ENCODE data around the gene PGM2.
"Not testable (repeated sequence)": the region's sequence is repeated elsewhere in the genome, so short reads cannot be mapped to it uniquely, and the experiment has no call there.

Gene PGM2

GRCh38 chr4:37826295-37827029 is at the start of gene PGM2:
PGM2 (plus strand) TSS chr4:37826686; CDS start chr4:37826733, 47 bp downstream.
- DNase-seq = peak; percentile 61

DNA sequence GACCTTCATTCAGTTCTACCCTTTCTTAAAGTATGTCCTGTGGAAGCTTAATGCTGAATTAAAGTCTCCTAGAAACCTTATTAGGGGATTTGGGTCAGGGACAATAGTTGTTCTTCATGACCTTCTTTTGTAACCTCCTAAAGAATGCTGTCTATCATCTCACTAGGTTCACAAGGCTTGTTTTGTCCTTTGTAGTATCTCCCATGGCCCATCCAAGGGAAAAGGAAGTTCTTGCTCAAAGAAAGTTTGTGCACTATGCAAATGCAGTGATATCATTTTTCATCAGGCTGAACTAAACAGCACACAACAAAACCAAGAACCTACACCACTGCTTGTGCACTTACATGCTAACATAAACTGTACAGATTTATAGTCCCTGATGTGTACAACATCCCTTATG is 46.6 kb upstream of the PGM2 start:
- DNase-seq = no peak

- no peak for DNase-seq
Measured at GRCh38 chr4:37780444-37781130, 45.9 kb upstream of the PGM2 start.

DNA sequence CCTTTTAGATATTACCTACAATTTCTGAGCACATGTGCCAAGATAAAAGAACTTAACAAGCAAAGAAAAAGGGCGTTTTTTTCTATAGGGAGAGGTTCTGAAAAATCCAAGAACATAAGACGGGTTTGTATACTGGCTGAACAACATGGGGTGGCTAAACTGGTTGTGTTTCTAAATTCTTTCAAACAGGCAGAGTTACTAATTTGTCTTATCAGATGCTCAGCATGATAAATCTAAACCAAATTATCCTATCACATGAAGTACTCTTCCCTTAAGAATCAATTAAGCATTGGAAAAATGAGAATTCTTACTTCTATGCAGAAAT is 45.4 kb upstream of the PGM2 start:
- no peak for DNase-seq

DNA sequence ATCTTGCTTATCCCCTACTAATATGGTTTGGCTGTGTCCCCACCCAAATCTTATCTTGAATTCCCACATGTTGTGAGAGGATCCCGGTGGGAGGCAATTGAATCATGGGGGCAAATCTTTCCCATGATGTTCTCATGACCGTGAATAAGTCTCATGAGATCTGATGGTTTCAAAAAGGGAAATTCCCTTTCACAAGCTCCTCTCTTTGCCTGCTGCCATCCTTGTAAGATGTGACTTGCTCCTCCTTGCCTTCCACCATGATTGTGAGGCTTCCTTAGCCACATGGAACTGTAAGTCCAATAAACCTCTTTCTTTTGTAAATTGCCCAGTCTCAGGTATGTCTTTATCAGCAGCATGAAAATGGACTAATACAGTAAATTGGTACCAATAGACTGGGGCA is 40.2 kb upstream of the PGM2 start:
- DNase-seq = not testable (repeated sequence)

DNA sequence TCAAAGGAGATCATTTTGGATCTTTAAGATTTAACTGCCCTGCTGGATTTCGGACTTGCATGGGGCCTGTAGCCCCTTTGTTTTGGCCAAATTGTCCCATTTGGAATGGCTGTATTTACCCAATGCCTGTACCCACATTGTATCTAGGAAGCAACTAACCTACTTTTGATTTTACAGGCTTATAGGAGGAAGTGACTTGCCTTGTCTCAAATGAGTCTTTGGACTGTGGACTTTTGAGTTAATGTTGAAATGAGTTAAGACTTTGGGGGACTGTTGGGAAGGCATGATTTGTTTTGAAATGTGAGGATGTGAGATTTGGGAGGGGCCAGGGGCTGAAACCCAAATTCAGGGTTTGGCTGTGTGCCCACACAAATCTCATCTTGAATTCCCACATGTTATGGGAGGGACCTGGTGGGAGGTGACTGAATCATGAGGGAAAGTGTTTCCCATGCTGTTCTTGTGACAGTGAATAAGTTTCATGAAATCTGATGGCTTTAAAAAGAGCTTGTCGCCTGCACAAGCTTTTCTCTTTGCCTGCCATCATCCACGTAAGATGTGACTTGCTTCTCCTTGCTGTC is 38.5 kb upstream of the PGM2 start:
- not testable (repeated sequence) for DNase-seq

DNA sequence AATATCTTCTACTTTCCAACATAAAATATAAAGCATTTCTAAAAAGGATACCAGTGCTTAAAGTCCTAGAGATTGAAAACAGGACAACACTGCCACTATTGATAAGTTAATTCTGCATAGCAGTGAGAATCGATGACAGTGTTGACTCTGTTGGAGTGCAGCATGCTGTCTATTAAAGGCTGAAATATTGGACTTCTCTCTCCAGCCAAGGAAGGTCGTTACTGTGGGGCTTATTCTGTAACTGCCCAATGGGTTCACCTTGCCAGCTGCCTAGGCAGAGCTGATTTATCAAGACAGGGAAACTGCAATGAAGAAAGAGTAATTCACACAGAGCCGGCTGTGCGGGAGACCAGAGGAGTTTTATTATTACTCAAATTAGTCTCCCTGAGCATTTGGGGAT is 37.7 kb upstream of the PGM2 start:
- no peak for DNase-seq

DNA sequence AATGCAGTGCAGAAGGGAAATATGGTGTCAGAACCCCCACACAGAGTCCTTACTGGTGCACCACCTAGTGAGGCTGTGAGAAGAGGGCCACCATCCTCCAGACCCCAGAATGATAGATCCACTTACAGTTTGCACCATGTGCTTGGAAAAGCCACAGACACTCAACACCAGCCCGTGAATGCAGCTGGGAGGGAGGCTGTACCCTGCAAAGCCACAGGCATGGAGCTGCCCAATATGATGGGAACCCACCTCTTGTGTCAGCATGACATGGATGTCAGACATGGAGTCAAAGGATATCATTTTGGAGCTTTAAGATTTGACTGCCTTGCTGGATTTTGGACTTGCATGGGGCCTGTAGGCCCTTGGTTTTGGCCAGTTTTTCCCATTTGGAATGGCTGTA is 34.2 kb upstream of the PGM2 start:
- DNase-seq = no peak

- DNase-seq = no peak
Measured at GRCh38 chr4:37793562-37793961, 32.9 kb upstream of the PGM2 start.

DNA sequence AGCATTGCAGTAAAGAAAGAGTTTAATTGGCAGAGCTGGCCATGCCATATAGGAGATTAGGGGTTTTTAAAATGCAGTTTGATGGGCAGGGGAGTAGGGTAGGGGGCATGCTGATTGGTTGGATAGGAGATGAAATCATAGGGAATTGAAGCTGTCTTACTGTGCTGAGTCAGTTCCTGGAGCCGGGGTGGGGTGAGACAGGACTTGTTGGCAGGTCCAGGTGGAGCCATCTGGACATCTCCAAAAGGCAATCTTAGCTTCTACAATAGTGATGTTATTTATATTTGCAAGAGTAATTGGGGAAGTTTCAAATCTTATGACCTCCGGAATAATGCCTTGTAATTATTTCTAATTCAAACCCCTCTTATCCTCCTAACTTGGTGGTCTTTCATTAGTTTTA is 32.4 kb upstream of the PGM2 start:
- no peak for DNase-seq

GRCh38 chr4:37795581-37796195 is 30.8 kb upstream of the PGM2 start:
- peak; percentile 71 for DNase-seq

DNA sequence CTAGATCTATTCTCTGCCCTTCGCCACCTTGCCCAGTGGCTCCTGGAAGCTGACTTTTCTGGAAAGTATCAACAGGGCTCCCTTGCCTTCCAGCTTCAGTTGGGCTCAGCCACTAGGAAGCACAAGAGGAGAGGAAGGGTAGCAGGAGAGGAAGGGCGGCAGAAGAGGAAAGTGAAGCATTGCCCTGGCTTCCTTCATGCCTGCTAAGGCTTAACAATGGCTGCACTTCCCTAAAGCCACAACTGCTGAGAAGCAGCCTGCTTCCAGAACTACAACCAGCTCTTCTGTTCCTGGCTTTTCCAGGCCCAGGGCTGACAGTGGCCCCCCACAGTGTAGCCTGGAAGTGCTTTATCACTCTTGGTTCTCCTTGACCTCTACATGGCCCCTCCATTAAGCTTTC is 29.1 kb upstream of the PGM2 start:
- DNase-seq = no peak

GRCh38 chr4:37797923-37798322 is 28.6 kb upstream of the PGM2 start:
- DNase-seq = no peak

DNA sequence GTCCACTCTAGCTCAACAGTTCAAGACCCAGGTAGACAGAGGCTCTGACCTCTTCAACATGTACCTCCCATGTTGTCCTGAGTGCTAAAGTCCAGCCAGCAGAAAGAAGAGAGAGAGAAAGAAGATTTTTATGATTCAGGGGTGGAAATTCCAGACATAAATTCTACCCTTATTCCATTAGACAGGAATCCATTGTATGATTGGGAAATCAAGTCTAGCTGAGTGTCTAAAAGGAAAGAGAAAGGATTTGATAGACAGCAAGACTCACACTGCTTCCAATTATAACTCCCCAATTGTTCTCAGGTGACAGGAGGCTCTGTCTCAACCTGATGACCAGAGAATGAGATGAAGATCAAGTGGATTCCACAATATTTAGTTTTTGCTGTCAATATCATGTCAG is 27.9 kb upstream of the PGM2 start:
- no peak for DNase-seq

DNA sequence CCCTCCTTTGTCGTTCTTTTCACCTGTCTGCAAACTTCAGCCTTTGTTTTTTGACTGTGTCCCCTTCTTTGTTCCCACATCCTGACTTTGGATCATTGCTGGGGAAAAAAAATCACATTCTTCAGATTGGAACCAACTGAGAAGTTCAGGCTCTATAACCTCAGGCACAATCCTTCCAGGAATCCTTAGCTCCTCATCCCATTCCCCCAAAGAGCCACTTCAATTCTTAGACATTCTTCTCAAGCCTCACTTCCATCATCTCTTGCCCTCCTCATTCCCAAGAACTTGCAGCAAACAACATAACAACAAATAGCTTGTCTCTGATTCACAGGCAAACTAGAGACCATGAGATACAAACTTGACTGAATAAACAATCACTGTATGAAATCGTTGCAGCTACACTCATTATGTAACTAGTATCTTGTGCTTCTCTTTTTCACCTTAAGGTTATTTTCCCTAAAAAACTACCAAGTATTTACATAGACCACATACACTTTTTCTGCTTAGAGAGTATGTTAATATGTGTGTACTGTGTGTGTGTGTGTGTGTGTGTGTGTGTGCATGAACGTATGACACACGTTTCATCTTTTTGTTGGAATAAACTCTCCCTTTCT is 26.4 kb upstream of the PGM2 start:
- no peak for DNase-seq

- DNase-seq = peak; percentile 45
Measured at GRCh38 chr4:37802068-37802666, 24.3 kb upstream of the PGM2 start.

DNA sequence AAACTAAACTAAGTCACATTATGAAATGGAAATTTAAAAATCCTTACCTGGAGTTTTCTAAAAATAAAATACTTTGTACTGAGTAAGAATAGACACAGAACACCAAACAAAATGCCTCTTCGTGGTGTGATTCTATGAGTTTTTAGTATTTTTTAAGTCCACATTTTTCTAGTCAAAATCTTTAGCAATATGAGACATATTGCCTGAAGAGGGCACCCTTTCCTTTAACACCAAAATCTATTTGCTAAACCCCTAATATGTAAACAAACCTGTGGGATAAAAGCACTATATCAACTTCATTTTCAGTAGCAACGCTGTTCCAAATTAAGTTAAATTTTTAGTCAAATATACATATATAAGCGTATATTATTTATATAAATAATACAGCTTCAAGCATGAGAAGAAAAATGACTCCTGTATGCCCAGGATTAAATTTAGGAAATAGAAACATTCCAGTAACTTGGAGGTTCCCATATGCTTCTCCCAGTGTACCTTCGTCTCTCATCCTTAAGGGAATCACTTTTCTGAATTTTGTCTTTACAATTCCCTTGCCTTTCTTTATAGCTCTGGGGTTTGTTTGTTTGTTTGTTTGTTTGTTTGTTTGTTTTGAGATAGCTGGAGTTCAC is 23.0 kb upstream of the PGM2 start:
- DNase-seq = no peak

GRCh38 chr4:37805091-37805490 is 21.4 kb upstream of the PGM2 start:
- DNase-seq = no peak

GRCh38 chr4:37812713-37813112 is 13.8 kb upstream of the PGM2 start:
- DNase-seq = no peak

DNA sequence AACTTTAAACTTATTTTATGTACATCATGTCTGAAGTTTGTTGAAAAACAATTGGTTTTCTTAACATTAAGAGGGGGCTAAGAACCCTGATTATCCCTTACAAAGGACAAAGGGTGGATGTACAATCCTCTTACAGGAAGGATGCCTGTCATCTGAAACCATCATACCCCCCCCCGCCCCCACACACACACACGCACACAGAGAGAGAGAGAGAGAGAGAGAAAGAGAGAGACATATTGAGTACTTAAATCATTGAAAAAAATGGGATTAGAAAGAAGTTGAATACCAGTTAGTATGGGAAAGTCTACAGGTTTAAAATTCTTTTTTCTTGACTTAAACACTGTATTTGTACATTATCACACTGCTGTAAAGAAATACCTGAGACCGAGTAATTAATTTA is 10.9 kb upstream of the PGM2 start:
- DNase-seq = peak; percentile 40

- no peak for DNase-seq
Measured at GRCh38 chr4:37816006-37816405, 10.5 kb upstream of the PGM2 start.

- no peak for DNase-seq
Measured at GRCh38 chr4:37816719-37817118, 9.8 kb upstream of the PGM2 start.

DNA sequence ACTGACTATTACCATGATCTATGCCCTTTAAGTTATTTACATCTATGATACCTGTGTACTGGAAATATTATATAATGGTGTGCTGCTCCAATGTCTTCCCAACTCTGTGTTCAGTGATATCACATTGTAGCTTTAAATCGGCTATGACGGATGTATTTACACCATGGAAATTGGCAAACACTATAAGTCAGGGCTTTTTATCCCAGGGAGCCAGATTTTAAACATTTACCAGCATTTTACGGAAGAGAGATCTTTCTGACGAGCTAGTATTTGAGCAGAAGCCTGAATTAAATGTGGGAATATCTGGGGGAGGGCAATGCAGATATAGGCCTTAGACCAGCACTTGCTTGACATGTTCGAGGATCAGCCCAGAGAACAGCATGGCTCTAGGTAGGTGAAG is 7.7 kb upstream of the PGM2 start:
- no peak for DNase-seq

All from NCI-H524 treated with DMSO at 0.1 percent for 48 hours (cell line).